H1 (cell line): ENCODE measurements around the gene PRPF6. TPM values are rescaled to one million over a fixed set of nuclear protein-coding genes. Genes with fewer than 3 reads are reported as not detected.

Experiments used
- ASH2L ChIP-seq: fragments of 200-600, 300-600 bp; sonication (generic); IDR thresholded peaks from one replicate; pipeline ENCODE4 v1.7.1; 2017; ENCODE audit warnings: low read length
- BACH1 ChIP-seq: IDR thresholded peaks from 2 replicates; pipeline ENCODE4 v1.6.1; 2012; ENCODE audit warnings: low read length, improper control_type of control experiment
- MAFK ChIP-seq: IDR thresholded peaks from 2 replicates; pipeline ENCODE4 v1.6.1; 2012; ENCODE audit warnings: low read depth, mild to moderate bottlenecking, improper control_type of control experiment, low read length
- SP4 ChIP-seq: IDR thresholded peaks from 2 replicates; pipeline ENCODE4 v1.6.1; 2012; ENCODE audit warnings: low read length, inconsistent platforms
- polyA plus RNA-seq, 7 experiments: library from polyadenylated mRNA; depleted of rRNA in 3 of 7; stranded (reverse) in 5 of 7; unstranded in 2 of 7; fragments of >200 nt in 5 of 7; fragments of 200-250 nt in 2 of 7; gene quantifications; 1 replicate in 5 of 7; 2 replicates in 1 of 7; 4 replicates in 1 of 7; pipeline versions ENCODE4 v1.2.1 to v1.2.3, GENCODE V29; 2011 to 2013; ENCODE audit warnings: missing spikeins in 2 of 7, mixed read lengths in 2 of 7
- total RNA-seq: library from RNA; stranded (reverse); fragmentation: NEBNext Ultra II Directional; extraction: Animal tissue kit (Norgen Biotek cat#: 25700); gene quantifications from 2 replicates; pipeline ENCODE4 v1.2.1, GENCODE V29; 2021

The PRPF6 gene
- total and polyA plus RNA-seq, 2 of the 8 experiments (the other 6 are each of a cell fraction or from before 2014, with no cell fraction given) = 27.9 to 76.9 TPM

- no peak for TF ChIP-seq MAFK
- no peak for TF ChIP-seq BACH1
- TF ChIP-seq ASH2L = no peak
- TF ChIP-seq SP4 = no peak
Measured at GRCh38 chr20:63967330-63968135, 13.4 kb upstream of the PRPF6 start (continued).
